Mesothelial cell of epicardium (in vitro differentiated cells): ENCODE data around the gene ADIPOR2. TPM values are rescaled to one million over a fixed set of nuclear protein-coding genes. Genes with fewer than 3 reads are reported as not detected.
"Not testable (repeated sequence)": the region's sequence is repeated elsewhere in the genome, so short reads cannot be mapped to it uniquely, and the experiment has no call there.

Experiments used
- DNase-seq, 2 experiments: peaks; one replicate each; pipeline ENCODE4 v3.0.0; 2021; ENCODE audit warnings: low spot score in 2 of 2; ENCODE audit not compliant: unreplicated experiment in 2 of 2
- H3K27ac Mint-ChIP-seq: 2 replicates; pipeline ENCODE4 v1.8.0; 2021; ENCODE audit warnings: mixed read lengths
- H3K27me3 Mint-ChIP-seq: 2 replicates; pipeline ENCODE4 v1.8.0; 2021; ENCODE audit warnings: low read depth, mixed read lengths
- H3K36me3 Mint-ChIP-seq: 2 replicates; pipeline ENCODE4 v1.8.0; 2021; ENCODE audit warnings: mixed read lengths
- H3K4me1 Mint-ChIP-seq: 2 replicates; pipeline ENCODE4 v1.8.0; 2021; ENCODE audit warnings: mixed read lengths
- H3K4me3 Mint-ChIP-seq: 2 replicates; pipeline ENCODE4 v1.8.0; 2021; ENCODE audit warnings: mild to moderate bottlenecking, moderate library complexity, mixed read lengths
- H3K9me3 Mint-ChIP-seq: 2 replicates; pipeline ENCODE4 v1.8.0; 2021; ENCODE audit warnings: mixed read lengths
- total RNA-seq: library from RNA; stranded (reverse); gene quantifications from 3 replicates; pipeline ENCODE4 v1.2.1, GENCODE V29; 2021
- TF ChIP-seq, protein P1 (sequence below): fragments of 200-600 bp; sonication (generic); IDR thresholded peaks from one replicate; pipeline ENCODE4 v1.5.0; 2021; ENCODE audit warnings: antibody characterized with exemption; ENCODE audit not compliant: unreplicated experiment

The ADIPOR2 gene
- total RNA-seq, 1 donor from 2014 or later: 77.2 TPM

DNA sequence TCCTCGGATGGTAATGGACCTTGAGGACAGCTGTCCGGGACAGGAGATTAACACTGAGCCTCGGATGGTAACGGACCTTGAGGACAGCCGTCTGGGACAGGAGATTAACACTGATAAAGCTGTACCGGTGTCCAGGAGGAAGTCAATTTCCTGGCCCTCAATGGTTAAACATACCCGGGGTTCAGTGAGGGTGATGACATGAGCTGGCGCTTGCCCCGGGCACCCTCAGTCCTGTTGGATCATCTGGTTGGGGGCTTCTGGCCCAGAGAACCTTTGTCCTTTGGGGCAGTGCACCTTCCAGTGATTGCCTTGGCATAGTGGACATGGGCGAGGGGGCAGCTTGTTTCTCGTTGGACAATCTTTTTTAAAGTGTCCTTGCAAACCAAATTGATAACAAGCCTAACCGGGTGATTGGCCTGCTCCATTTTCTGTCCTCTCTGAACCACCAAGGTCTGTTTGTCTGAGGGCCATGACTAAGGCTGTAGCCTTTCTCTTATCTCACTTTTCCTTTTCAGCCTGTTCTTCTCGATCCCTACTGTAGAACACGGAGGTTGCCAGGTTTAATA, 23.0 kb downstream of the ADIPOR2 start:
- peaks cover 35% of the 10 kb centered on the region for H3K36me3 Mint-ChIP-seq
- H3K4me1 Mint-ChIP-seq: peaks cover 42% of the 10 kb centered on the region
- not testable (repeated sequence) for H3K4me3 Mint-ChIP-seq, DNase-seq, H3K27me3 Mint-ChIP-seq
- H3K9me3 Mint-ChIP-seq: peaks cover 18% of the 10 kb centered on the region
- peak overlapping the region; percentile 13 for H3K27ac Mint-ChIP-seq

DNA sequence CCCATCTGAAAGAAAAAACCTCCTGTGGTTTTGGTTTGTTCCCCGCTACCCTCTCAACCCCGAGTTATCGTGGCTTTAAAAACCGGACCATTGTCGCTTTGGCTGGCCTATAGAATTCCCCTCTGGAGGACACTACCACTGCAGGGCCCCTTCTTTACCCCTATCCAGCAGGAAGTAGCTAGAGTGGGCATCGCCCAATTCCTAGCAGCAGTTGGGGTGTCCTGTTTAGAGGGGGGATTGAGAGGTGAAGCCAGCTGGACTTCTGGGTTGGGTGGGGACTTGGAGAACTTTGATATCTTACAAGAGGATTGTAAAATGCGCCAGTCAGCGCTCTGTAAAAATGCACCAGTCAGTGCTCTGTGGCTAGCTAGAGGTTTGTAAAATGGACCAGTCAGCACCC, 24.6 kb downstream of the ADIPOR2 start:
- DNase-seq, H3K4me3 Mint-ChIP-seq, H3K27ac Mint-ChIP-seq, H3K27me3 Mint-ChIP-seq: not testable (repeated sequence)
- Mint-ChIP-seq H3K9me3 (peaks cover 18% of the 10 kb centered on the region), H3K4me1 (peaks cover 45% of the 10 kb centered on the region), H3K36me3 (peaks cover 30% of the 10 kb centered on the region)

DNA sequence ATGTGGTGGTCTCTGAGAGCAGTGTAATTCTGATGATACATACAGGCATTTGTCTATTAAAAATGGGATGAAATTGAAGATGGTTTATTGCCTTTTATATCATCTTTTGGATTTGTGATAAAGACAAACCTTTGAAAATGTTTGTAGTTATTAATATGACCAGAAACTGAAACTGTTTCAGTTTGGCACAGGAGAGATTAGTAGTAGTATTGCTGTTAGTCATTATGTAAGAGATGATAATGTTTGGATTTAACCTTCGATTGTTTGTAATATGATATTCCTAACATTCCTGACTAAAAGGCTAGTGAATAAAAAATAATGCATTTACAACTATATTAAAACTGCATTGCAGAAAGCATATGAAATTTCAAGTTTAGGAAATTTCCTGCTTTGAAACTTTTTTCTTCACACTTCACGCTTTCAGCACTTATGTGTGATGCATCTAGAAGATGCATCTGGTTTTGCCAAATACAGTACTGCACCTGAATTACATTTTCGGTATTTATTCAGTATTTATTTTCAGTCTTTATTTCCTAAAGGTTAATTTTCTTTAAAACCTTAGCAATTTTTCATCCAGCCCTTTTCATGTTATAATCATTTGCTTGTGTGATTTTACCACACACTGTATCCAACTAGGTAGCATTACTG, 25.5 kb downstream of the ADIPOR2 start:
- Mint-ChIP-seq H3K4me1 (peaks cover 37% of the 10 kb centered on the region), H3K4me3 (no peak overlapping the region), H3K9me3 (peaks cover 18% of the 10 kb centered on the region), H3K27ac (peak overlapping the region; percentile 58), H3K27me3 (no peaks in the 10 kb centered on the region), H3K36me3 (peaks cover 33% of the 10 kb centered on the region)
- TF ChIP-seq, protein P1, sequence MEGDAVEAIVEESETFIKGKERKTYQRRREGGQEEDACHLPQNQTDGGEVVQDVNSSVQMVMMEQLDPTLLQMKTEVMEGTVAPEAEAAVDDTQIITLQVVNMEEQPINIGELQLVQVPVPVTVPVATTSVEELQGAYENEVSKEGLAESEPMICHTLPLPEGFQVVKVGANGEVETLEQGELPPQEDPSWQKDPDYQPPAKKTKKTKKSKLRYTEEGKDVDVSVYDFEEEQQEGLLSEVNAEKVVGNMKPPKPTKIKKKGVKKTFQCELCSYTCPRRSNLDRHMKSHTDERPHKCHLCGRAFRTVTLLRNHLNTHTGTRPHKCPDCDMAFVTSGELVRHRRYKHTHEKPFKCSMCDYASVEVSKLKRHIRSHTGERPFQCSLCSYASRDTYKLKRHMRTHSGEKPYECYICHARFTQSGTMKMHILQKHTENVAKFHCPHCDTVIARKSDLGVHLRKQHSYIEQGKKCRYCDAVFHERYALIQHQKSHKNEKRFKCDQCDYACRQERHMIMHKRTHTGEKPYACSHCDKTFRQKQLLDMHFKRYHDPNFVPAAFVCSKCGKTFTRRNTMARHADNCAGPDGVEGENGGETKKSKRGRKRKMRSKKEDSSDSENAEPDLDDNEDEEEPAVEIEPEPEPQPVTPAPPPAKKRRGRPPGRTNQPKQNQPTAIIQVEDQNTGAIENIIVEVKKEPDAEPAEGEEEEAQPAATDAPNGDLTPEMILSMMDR: no peak
- DNase-seq: no peak

DNA sequence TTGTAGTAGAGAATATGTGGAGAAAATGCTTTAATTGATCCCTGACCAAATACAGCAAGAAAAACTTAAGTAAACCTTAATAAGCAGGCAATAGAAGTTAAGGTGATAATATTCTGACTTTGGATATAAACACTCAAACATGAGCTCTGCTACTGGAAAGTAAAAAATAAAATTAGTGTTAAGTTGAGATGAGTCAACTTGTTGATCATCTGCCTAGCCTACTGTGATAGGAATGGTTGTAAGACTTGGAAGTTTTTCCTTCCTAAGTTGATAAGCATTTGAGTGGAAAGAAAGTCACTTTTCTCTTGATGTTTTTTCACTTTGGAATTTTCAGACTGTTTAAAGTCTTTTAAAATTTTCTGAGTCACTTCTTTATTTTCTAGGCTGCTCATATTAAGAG, 26.0 kb downstream of the ADIPOR2 start:
- TF ChIP-seq, protein P1: no peak
- Mint-ChIP-seq H3K27ac (peak overlapping the region; percentile 58), H3K27me3 (no peaks in the 10 kb centered on the region), H3K4me3 (no peak overlapping the region), H3K9me3 (peaks cover 18% of the 10 kb centered on the region), H3K36me3 (peaks cover 33% of the 10 kb centered on the region), H3K4me1 (peaks cover 37% of the 10 kb centered on the region)
- no peak for DNase-seq

DNA sequence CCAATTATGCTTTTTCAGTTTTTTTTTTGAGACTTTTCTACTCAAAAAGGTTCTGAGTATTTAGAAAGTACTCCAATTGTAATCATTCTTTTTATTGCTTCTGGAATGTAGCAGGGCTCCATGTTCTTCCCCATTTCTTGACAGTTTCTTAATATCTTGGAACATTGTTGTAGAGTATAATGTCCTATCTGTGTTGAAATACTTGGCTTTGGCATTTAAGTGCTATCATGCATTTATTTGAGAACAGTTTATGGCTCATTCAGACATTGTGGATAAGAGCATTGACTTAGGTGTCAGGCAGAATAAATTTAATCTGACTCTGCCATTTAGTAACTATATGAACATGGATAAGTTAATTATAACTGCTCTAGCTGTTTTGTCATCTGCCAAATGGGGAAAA, 28.3 kb downstream of the ADIPOR2 start:
- TF ChIP-seq, protein P1: no peak
- Mint-ChIP-seq H3K27ac (no peak overlapping the region), H3K36me3 (peaks cover 21% of the 10 kb centered on the region), H3K4me1 (peaks cover 41% of the 10 kb centered on the region), H3K27me3 (no peaks in the 10 kb centered on the region), H3K4me3 (no peak overlapping the region), H3K9me3 (peaks cover 10% of the 10 kb centered on the region)
- DNase-seq: no peak

DNA sequence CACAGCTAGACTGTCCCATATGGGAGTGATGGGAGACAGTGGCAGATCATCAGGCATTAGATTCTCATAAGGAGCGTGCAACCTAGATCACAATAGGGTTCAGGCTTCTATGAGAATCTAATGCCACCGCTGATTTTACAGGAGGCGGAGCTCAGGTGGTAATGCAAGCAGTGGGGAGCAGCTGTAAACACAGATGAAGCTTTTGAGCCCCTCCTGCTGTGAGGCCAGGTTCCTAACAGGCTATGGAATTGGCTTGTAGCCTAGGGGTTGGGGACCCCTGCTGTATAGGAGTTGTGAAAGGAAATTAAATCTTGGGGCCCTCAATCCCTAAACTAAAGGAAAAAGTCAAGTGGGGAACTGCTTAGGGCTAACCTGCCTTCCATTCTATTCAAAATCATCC, 29.6 kb downstream of the ADIPOR2 start:
- no peak overlapping the region for H3K4me3 Mint-ChIP-seq
- H3K9me3 Mint-ChIP-seq: no peaks in the 10 kb centered on the region
- TF ChIP-seq, protein P1: no peak
- DNase-seq: no peak
- no peak overlapping the region for H3K27ac Mint-ChIP-seq
- no peaks in the 10 kb centered on the region for H3K27me3 Mint-ChIP-seq
- peaks cover 41% of the 10 kb centered on the region for H3K4me1 Mint-ChIP-seq
- H3K36me3 Mint-ChIP-seq: peaks cover 10% of the 10 kb centered on the region

DNA sequence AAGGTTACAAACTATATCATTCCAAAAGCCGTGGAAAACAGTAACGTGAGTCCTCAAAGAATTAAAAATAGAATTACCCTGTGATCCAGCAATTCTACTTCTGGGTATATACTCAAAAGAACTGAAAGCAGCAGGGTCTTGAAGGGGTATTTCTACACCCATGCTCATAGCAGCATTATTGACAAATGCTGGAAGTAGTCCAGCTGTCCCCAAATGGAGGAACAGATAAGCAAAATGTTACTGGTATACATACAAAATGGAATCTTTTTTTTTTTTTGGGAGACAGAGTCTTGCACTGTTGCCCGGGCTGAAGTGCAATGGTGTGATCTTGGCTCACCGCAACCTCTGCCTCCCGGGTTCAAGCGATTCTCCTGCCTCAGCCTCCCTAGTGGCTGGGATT, 32.9 kb downstream of the ADIPOR2 start:
- DNase-seq: no peak
- no peak overlapping the region for H3K4me3 Mint-ChIP-seq
- TF ChIP-seq, protein P1: no peak
- no peaks in the 10 kb centered on the region for H3K9me3 Mint-ChIP-seq
- H3K27ac Mint-ChIP-seq: peak overlapping the region; percentile 49
- no peaks in the 10 kb centered on the region for H3K27me3 Mint-ChIP-seq
- peaks cover 10% of the 10 kb centered on the region for H3K36me3 Mint-ChIP-seq
- peaks cover 30% of the 10 kb centered on the region for H3K4me1 Mint-ChIP-seq
